ENCODE data around the gene CX3CR1. TPM values are rescaled to one million over a fixed set of nuclear protein-coding genes. Genes with fewer than 3 reads are reported as not detected.

The CX3CR1 gene
- total RNA-seq, 1 donor from 2014 or later = 0.42 TPM

- DNase-seq (ENCODE audit: low spot score) = no peak
These were observed 13.1 kb upstream of the CX3CR1 start for GRCh38 chr3:39292961-39293360.

- DNase-seq (ENCODE audit: low spot score) = no peak
These were observed 12.1 kb upstream of the CX3CR1 start for GRCh38 chr3:39291903-39292329.

- no peak for DNase-seq (ENCODE audit: low spot score)
These were observed 10.4 kb upstream of the CX3CR1 start for GRCh38 chr3:39290255-39290654.

- no peak for DNase-seq (ENCODE audit: low spot score)
These were observed 9.3 kb upstream of the CX3CR1 start for GRCh38 chr3:39289107-39289506.

GRCh38 chr3:39288300-39288808, 8.5 kb upstream of the CX3CR1 start:
- DNase-seq (ENCODE audit: low spot score) = no peak

- no peak for DNase-seq (ENCODE audit: low spot score)
These were observed 7.7 kb upstream of the CX3CR1 start for GRCh38 chr3:39287216-39288164.

- no peak for DNase-seq (ENCODE audit: low spot score)
These were observed 6.9 kb upstream of the CX3CR1 start for GRCh38 chr3:39286771-39287170.

GRCh38 chr3:39285332-39285731, 5.5 kb upstream of the CX3CR1 start:
- no peak for DNase-seq (ENCODE audit: low spot score)

- DNase-seq (ENCODE audit: low spot score) = no peak
These were observed 4.6 kb upstream of the CX3CR1 start for GRCh38 chr3:39284457-39284881.

- no peak for DNase-seq (ENCODE audit: low spot score)
These were observed 2.2 kb upstream of the CX3CR1 start for GRCh38 chr3:39282057-39282456.

- no peak for DNase-seq (ENCODE audit: low spot score)
These were observed 1.7 kb upstream of the CX3CR1 start for GRCh38 chr3:39281533-39281932.

- DNase-seq (ENCODE audit: low spot score) = no peak
These were observed 735 bp upstream of the CX3CR1 start for GRCh38 chr3:39280571-39280970.

- no peak for DNase-seq (ENCODE audit: low spot score)
These were observed 1.3 kb downstream of the CX3CR1 start for GRCh38 chr3:39278616-39278935.

- DNase-seq (ENCODE audit: low spot score) = no peak
These were observed 1.8 kb downstream of the CX3CR1 start for GRCh38 chr3:39277893-39278615.

GRCh38 chr3:39276746-39277145, 3.1 kb downstream of the CX3CR1 start:
- no peak for DNase-seq (ENCODE audit: low spot score)

GRCh38 chr3:39275963-39276593, 3.8 kb downstream of the CX3CR1 start:
- DNase-seq (ENCODE audit: low spot score) = no peak

GRCh38 chr3:39275052-39275451, 4.8 kb downstream of the CX3CR1 start:
- DNase-seq (ENCODE audit: low spot score) = no peak

- DNase-seq (ENCODE audit: low spot score) = no peak
These were observed 6.7 kb downstream of the CX3CR1 start for GRCh38 chr3:39273119-39273518.

- DNase-seq (ENCODE audit: low spot score) = no peak
These were observed 7.6 kb downstream of the CX3CR1 start for GRCh38 chr3:39272191-39272590.

- DNase-seq (ENCODE audit: low spot score) = no peak
These were observed 8.4 kb downstream of the CX3CR1 start for GRCh38 chr3:39271363-39271914.

GRCh38 chr3:39269528-39269927, 10.3 kb downstream of the CX3CR1 start:
- DNase-seq (ENCODE audit: low spot score) = no peak

- no peak for DNase-seq (ENCODE audit: low spot score)
These were observed 11.3 kb downstream of the CX3CR1 start for GRCh38 chr3:39268549-39268900.

Data from mesenteric fat pad (tissue), 1 donor.